SH-SY5Y (cell line): ENCODE results near the gene EPB41.

ENCODE experiments used
- GATA2 ChIP-seq: IDR thresholded peaks from 2 replicates; pipeline ENCODE4 v1.6.1; 2011; ENCODE audit warnings: mild to moderate bottlenecking, low read depth, low read length
- GATA3 ChIP-seq: IDR thresholded peaks from 2 replicates; pipeline ENCODE4 v1.6.1; 2011; ENCODE audit warnings: low read depth, mild to moderate bottlenecking, low read length, moderate library complexity

GRCh38 chr1:28910379-28911115 is 3.8 kb upstream of the EPB41 start:
- TF ChIP-seq GATA2 (no peak), GATA3 (no peak)
